CD4-positive, alpha-beta T cell treated with Interleukin-6 at 100 ng/mL for 8 hours (primary cell): Measurements from ENCODE around the gene GLRA1.
"Not testable (repeated sequence)": the region's sequence is repeated elsewhere in the genome, so short reads cannot be mapped to it uniquely, and the experiment has no call there.

Source experiments
- DNase-seq: peaks from one replicate; pipeline ENCODE4 v3.0.0-alpha.2; 2020; ENCODE audit warnings: mixed read lengths, low spot score

GLRA1 gene

DNA sequence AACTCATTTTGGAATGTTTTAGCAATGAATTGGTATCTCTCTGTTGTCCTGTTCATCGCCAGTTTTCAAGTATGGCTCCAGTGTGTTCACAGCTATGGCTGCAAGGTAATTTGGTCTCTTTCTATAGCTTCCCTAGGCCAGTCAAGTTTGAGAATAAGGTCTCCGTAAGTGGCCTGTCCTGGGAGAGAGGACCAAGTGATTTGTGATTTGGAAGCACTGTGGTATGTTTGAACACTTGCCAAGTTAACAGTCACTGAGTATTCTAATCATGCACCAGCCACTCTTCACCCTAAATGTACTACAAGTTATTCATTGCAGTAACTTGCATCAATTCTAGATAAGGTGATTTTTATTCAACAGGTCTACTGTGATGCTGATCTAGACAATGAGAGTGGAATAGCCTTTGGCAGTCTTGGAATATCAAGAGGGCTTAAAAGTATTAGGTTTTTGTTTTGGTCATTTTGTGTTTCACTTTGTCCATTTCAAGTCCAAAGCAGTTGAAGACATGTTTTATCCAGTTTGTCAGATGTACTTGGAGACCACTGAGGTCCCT lies 111.8 kb downstream of the GLRA1 start:
- DNase-seq, result no peak

DNA sequence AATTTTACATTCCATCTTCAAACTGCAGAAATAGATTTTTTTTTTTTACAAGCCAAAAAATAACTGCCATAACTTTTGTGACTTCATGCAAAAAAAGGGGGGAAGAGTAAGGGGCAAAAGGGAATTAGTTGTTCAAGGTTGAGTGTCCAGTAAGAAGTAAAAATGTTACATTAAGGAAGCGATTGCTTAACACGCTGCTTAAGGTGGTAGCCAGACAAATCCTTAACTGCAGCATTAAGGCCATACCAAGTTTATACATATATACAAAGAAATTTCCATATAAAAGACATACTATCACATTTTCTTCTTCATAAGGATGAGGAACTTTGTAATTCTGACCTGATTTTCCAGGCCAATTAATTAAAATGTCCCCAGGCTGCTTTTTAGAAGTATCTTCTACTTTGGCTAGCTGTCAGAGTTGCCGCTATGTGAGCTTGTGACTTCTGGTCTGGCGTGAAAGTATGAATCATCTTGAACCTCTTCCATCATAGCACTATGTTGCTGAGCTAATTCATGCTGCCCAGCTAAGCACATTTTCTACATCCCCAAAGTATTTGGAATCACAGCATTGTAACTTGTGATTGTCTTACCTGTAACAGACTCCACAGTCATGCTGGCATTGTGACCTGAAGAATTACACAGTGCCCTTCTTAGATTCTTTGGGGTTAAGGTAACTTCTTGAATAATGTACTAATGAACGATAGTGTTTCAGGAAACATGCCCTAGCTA lies 112.9 kb downstream of the GLRA1 start:
- no peak for DNase-seq

DNA sequence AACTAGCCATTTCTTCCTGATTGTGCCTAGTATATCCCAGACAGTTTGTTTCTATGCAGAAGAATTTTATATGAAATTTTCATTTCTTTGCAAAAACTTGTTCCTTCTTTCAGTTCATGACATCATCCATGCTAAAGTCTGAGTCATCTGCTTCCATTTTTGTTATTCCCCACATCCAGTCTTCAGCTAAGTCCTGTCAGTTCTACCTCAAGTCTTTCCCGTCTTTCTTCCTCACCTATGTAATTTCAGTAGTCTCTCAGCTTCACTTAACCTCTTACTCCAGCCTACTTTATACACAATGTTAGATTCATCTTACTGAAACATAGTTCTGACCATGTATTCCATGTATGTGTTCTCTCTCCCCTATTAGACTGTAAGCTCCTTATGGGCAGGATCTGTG lies 113.8 kb downstream of the GLRA1 start:
- DNase-seq, result no peak

DNA sequence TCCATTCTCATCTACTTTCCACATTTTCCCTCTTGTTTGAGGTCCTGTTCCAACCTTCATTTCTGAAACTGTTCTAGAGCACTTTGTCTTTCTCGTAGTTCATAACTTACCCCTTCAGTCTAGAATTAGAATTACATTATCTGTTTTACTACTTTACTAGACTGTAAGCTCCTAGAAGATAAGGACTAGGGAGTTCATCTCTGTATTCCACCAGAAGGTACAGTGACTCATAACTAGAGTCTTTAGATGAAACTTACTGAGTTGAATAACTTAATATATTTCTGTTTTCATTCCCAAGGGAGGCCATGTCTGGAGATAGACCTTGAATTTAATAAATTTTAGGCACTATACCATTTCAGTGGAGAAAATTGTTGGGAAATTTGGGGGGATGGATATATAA lies 114.2 kb downstream of the GLRA1 start:
- no peak for DNase-seq

DNA sequence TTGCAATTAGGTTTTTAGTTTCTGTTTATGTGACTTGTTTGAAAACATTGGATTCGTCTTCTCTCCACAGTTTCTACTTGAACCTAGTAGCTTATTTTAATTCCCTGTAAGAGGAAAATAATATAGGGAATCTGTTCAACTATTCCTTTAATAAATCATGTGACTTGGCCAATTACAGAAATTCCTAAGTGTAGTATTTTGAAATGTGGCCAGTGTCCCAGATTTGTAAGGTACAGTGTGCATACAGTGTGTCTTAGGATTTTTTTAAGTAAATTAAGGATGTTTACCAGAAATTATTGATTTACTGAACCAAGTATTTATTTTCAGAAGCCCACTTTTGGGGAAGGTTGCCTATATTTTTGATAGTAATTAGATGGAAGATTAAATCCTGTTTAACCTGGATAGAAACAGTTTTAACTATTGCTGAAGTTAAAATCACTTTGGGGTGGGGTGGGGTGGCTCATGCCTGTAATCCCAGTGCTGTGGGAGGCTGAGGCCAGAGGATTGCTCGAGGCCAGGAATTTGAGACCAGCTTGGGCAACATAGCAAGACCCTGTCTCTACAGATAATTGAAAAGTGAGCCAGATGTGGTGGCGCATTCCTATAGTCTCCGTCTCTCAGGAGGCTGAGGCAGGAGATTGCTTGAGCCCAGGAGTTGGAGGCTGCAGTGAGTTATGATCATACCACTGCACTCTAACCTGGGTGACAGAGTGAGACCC lies 116.0 kb downstream of the GLRA1 start:
- no peak for DNase-seq

DNA sequence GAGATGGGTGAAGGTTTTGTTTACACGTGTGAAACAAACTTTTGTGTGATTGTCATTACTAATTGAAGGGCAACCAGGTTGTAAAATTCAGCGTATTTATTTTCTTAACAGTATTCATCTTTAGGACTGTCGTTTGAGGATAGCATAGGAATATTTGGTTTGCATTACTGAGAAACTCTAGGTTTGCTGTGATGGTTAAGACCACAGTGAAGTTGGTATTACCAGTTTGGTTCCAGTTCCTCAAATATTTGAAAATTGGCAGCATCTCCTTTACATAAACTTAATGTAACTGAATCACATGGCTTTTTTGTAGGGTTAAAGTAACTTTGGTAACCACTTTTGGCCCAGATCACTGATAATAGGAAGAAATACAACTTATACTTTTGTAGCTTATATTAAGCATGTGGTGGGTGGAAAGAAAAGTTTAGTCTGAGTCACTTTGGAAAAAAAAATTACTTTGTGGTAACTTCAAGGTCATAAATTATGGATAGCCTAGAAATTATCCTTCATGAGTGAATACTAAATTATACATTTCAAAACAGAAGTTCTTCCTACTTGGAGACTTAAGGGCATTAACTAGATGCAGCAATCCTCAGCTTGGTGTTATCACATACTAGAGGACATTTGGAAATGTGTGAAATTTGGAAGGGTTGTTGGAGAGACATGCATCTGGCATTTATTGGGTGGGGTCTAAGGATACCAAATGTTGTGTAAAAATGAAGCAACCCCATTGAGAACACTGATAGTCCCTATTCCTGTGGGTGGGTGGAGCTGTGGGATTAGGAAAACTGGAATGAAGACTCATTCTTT lies 119.0 kb downstream of the GLRA1 start:
- DNase-seq, result no peak

DNA sequence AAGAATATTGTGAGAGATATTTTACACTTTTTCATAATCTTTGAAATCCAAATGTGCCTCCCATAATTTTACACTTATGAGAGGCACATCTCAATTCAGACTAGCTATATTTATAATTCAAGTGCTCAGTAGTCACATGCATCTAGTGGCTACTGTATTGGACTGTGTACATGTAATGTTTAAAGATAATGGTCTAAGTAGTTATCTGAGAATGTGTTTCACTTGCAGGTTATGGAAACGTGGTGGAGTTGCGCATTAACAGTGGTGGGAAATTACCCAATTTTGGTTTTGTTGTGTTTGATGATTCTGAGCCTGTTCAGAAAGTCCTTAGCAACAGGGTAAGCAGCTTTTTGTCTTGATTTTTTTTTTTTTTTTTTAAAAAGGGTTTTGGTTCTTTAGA lies 124.1 kb downstream of the GLRA1 start:
- DNase-seq, result no peak

DNA sequence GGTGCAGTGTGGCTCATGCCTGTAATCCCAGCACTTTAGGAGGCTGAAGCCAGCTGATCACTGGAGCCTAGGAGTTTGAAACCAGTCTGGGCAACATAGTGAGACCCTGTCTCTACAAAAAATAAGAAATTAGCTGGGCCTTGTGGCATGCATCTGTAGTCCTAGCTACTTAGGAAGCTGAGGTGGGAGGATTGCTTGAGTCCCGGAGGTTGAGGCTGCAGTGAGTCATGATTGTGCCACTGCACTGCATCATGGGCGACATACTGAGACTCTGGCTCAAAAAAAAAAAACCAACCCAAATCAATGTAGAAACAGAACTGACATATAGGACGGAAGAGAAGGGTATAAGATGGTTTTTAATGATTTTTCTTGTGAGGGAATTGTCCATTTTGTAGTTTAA lies 125.2 kb downstream of the GLRA1 start:
- no peak for DNase-seq

DNA sequence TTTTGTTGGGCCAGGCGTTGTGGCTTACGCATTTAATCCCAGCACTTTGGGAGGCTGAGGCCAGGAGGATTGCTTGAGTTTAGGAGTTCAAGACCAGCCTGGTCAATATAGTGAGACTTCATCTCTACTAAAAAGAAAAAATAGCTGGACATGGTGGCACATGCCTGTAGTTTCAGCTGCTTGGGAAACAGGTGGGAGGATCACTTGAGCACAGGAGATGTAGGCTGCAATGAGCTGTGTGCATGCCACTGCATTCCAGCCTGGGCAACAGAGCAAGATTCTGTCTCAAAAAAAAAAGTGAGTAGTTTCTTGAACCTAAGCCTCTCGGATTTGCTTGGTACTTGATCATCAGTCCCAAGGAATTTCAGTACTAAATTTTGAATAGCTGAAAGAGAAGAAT lies 126.0 kb downstream of the GLRA1 start:
- DNase-seq, result no peak

DNA sequence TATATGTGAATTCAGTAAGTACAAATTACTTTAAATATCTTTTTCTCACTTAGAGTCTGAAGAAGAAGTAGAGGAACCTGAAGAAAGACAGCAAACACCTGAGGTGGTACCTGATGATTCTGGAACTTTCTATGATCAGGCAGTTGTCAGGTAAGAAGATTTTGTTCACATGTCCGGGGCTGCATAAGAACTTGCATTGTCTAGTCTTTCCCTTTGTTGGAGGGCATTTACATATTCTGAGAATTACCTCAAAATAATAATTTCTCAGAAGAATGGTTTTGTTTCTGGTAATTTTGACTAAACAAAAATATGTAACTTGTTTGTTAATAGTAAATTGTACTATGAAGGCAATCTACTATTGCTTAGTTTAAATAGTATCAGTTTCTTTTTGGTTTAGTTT lies 129.2 kb downstream of the GLRA1 start:
- DNase-seq, result no peak

DNA sequence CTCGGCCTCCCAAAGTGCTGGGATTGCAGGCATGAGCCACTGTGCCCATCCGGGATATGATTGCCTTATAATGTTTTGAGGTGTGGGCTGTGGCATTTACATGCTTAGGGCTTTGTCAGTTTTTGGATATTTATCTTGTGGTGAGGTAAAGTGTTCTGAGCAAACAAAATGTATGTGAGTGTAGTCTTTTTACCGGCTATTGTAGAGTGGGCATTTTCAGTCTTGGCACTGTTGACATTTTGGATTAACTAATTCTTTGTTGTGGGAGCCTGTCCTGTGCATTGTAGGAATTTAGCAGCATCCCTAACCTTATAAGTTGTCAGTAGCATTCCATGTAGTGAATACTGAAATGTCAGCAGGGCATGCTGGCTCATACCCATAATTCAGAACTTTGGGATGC lies 131.3 kb downstream of the GLRA1 start:
- no peak for DNase-seq

DNA sequence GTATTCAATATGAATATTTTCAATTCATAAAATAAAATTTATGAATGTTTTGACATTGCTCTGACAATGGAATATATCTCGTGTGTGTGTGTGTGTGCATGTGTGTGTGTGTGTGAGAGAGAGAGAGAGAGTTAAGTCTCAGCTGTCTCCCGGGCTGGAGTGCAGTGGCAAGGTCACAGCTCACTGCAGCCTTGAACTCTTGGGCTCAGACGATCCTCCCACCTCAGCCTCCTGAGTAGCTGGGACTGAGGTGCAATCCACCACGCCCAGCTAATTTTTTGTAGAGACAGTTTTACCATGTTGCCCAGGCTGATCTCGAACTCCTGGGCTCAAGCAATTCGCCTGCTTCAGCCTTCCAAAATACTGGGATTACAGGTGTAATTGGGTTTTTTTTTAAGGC lies 136.8 kb downstream of the GLRA1 start:
- DNase-seq, result no peak

DNA sequence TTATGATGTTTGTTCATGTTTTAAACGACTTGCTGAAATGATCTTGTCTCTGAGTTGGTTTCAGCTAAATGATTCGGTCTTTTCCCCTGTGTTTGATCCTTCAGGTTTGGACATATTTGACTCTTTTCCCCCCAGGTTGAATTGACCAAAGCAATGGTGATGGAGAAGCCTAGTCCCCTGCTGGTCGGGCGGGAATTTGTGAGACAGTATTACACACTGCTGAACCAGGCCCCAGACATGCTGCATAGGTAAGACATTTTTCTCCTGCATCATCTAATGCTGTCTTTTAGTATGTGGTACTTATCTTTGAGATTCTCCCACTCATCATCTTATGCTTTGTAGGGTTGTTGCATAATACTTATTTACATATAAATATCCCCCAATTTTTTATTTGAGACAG lies 138.2 kb downstream of the GLRA1 start:
- DNase-seq, result no peak

DNA sequence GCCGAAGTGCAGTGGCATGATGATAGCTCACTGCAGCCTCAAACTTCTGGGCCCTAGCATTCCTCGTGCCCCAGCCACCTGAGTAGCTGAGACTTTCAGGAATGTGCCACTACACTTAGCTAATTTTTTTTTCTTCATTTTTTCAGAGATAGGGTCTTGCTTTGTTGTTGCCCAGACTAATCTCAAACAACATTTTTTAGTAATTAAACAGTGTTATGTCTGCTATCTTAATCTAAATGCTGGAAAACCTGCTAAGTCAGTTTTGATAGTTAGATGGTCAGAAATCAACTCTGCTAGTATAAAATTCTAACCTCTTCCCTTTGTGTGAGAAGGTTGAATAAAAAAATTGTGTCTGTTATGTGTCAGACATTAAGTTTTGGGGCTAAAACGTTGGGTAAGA lies 140.5 kb downstream of the GLRA1 start:
- no peak for DNase-seq

DNA sequence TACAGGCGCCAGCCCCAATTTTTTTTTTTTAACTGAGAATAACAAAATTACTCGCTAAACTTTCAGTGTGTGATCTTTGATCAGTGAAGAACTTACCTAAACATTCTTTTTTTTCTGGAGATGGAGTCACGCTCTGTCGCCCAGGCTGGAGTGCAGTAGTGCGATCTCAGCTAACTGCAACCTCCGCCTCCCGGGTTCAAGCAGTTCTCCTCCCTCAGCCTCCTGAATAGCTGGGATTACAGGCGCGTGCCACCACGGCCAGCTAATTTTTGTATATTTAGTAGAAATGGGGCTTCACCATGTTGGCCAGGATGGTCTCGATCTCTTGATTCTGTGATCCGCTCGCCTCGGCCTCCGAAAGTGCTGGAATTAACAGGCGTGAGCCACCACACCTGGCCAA lies 141.0 kb downstream of the GLRA1 start:
- not testable (repeated sequence) for DNase-seq

DNA sequence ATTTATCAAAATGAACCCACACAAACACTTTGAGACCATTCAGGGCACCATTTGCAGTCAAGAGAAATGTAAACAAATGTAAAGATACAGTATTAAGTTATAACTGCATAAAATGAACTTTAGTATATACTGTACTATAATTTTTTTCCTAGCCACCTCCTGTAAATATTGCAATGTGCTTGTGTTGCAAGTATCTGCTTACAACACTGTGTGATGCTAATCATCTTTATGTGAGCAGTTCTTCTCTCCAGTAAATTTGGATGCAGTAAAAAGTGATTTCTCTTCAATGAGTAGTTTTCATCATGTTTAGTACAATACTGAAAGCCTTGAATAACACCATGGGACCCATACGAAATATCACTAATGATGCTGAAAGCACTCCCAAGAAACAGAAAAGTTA lies 143.4 kb downstream of the GLRA1 start:
- no peak for DNase-seq

DNA sequence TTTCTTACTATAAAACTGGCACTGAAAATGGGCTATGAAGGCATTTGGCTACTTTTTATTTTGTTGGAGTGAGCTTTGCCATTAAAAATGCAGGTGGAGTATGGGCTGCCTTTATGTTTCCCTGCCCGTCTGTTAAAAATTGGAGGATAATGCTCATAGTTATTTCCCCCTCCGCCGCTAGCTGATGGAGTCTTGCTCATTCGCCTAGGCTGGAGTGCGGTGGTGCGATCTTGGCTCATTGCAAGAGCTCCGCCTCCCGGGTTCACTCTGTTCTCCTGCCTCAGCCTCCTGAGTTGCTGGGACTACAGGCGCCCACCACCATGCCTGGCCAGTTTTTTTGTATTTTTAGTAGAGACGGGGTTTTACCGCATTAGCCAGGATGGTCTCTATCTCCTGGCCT lies 144.3 kb downstream of the GLRA1 start:
- no peak for DNase-seq

DNA sequence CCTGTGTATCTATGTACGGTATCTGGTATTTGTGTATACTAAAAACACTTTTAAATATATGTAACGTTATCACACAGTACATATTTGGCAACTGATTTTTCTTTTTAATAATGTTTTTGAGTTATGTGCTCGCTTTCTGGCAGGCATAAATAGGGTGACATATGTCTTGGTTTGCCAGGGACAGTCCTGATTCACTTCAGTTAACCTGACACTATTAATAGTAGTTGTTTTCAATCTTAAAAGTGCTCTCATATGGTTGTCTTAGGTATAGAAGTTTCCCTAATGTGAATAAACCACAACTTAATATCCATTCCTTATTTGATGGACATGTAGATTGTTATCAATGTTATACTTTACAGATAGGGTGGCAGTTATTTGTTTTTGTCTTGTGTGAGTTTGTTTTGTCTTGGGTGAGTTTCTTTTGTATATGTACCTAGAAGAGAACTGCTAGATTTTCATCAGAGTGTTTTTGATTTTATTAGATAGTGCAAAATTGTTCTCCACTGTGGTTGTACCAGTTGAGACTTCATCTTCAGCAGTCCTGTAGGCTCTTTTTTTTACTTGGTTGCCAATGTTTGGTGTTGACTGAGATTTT lies 145.0 kb downstream of the GLRA1 start:
- no peak for DNase-seq

DNA sequence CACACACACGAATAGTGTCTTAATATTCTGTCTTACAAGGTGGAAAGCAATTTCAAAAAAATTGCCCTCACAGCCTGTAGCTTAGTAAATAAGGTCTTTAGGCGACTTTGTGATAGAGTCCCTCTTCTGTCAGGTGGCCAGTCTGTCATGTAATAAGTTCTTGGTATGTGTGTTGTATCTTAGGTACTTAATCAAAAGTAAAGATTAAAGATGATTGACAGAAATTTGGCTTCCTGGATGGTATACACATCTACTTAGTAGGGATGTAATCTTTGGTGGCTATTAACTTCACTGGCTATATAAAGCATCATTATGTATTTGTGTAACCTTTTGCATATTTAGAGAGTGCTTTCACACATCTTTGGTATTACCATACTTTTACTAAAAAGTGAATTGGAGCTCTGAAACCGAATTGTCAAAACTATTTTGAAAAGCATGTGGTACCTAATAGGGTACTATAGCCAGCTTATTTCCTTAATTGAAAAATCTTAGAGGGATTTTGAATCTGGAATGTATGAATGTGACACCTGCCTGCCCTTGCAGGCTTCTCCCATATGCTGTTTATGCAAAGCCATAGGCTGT lies 149.5 kb downstream of the GLRA1 start:
- DNase-seq, result no peak

DNA sequence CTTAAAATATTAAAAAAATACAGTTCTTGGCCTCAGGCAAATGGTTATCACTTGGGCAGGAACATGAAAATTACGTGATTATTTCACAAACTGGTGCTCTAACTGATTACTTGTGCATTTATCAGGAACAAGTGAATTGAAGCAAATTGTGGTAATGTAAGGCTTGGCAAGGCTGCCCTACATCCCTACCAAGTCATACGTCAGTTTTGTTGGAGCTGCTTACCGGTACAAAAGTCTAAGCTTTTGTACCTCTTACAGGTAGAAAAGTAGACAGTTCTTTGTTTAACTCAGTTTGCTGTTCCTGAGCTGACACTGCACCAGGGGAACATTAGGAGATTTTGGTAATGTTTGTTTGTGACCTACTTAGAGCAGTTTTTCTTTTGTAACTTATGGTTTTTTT lies 150.7 kb downstream of the GLRA1 start:
- DNase-seq, result no peak

DNA sequence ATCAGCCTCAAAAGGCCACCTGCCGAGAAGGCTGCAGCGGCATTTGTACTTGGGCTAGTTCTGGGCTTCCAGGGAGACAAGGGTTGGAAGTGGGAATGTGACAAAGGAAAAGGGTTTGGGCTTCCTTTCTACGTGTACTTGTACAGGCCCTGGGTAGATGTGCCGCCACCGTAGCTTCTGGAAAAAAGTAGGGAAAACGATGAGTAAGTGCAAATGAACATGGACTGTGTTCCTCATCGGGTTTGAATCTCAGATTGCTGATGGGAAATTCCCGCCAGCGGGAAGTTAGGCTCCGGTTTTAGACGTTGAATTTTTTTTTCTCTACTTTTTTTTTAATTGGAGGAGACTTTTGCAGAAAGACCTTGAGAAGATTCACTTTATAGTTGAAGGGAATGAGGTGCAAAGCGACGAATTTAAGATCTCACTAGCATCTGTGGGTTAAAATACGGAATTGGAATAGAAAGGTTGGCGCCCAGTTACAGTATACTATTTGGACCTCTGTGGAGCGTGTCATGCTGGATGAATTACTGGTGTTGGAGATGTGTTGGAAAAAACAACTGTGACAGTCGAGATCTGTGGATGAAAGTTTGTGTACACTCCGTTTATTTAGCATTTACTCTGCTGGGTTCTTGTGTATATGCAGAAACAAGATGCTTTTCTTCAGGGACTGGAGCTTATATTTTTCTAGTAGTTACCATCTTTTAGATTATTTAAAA lies 151.6 kb downstream of the GLRA1 start:
- no peak for DNase-seq
